ENCODE measurements around the gene SMPDL3A. TPM values are rescaled to one million over a fixed set of nuclear protein-coding genes. Genes with fewer than 3 reads are reported as not detected.
"Not testable (repeated sequence)": the region's sequence is repeated elsewhere in the genome, so short reads cannot be mapped to it uniquely, and the experiment has no call there.

Gene SMPDL3A, protein sequence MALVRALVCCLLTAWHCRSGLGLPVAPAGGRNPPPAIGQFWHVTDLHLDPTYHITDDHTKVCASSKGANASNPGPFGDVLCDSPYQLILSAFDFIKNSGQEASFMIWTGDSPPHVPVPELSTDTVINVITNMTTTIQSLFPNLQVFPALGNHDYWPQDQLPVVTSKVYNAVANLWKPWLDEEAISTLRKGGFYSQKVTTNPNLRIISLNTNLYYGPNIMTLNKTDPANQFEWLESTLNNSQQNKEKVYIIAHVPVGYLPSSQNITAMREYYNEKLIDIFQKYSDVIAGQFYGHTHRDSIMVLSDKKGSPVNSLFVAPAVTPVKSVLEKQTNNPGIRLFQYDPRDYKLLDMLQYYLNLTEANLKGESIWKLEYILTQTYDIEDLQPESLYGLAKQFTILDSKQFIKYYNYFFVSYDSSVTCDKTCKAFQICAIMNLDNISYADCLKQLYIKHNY
- total RNA-seq, result under 1 TPM; 0.16 to 0.24 TPM
- not detected for polyA plus RNA-seq

DNA sequence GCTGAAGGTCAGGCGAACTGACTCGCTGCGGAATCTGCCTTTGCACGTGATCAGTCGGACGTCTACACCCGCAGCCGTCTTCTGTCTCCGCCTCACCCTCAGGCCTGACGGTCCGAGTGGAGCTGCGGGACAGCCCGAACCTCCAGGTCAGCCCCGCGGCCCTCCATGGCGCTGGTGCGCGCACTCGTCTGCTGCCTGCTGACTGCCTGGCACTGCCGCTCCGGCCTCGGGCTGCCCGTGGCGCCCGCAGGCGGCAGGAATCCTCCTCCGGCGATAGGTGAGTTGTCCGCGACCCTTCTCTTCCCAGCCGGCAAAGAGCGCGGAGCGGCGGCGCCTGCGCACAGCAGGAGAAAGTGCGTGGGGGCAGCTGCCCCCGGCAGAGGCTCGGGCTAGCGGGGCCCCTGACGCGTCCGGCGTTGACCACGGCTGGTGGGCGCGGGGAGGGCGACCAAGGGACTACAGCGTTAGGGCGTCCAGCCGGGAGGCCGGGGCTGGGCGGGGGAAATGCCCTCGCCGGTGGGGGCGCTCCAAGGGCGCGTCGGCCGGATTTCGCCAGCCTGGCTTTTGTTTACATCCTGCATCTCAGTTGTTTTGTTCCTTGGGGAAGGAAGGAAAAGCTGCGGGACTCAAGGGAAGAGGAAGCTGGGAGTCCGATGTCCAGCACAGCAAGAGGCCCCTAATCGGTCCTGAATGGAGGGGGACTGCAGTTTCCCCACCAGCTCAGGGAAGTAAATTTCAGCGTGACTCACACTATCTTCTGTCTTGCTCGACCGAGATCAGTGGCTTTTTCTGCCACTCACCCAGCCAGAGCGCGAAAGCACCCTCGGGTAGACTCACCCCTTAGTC is at the start of gene SMPDL3A:
Gene SMPDL3A (plus strand): TSS at position 77 of the 846 bp plus-strand sequence. CDS start 89 bp downstream, at position 166.
- ChIA-PET CTCF (no interaction called here), POLR2A (no interaction called here)
- no peaks in the 10 kb centered on the region for H3K4me1 ChIP-seq (ENCODE audit: insufficient read depth, low read length)
- no peaks in the 10 kb centered on the region for H3K36me3 ChIP-seq (ENCODE audit: insufficient read depth, low read length)
- no peak for DNase-seq
- Mint-ChIP-seq H3K9me3 (peaks cover 0 to 6% (median 0%) of the 10 kb centered on the region in 5 donors), H3K4me3 (peak within 1 kb of the TSS; percentile 25 to 88 (median 77)), H3K27me3 (peaks cover 36 to 52% of the 10 kb centered on the region in 2 donors), H3K36me3 (no peaks in the 10 kb centered on the region), H3K4me1 (peaks cover 12 to 19% (median 13%) of the 10 kb centered on the region in 3 donors), H3K27ac (peak within 1 kb of the TSS in 2 of 8 donors; percentile 21 to 56)
- no peak within 1 kb of the TSS for H3K27ac ChIP-seq (ENCODE audit: low read depth, low read length)
- H3K4me3 ChIP-seq (ENCODE audit: low read length), result peak within 1 kb of the TSS; percentile 15
- H3K9me3 ChIP-seq (ENCODE audit: low read length), result no peaks in the 10 kb centered on the region
- peaks cover 10% of the 10 kb centered on the region for H3K27me3 ChIP-seq (ENCODE audit: insufficient read depth, low read length, poor library complexity, severe bottlenecking)

DNA sequence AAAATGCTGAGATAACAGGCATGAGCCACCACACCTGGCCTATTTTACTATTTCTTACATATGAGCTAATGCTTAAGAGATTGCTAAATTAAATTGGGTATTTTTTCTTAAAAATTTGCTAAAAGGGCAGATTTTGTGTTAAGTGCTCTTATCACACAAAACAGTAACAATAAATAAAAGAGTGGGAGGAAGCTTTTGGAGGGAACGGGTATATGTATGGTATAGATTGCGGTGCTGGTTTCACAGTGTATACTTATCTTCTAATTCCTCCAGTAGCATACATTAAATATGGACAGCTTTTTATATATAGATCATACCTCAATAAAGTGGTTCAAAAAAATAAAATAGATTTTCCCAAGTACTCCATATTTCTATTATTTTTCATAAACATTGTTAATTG is 49.0 kb upstream of the SMPDL3A start:
- Mint-ChIP-seq H3K36me3 (no peaks in the 10 kb centered on the region), H3K4me3 (no peak overlapping the region), H3K4me1 (no peaks in the 10 kb centered on the region), H3K9me3 (peaks cover 0 to 3% (median 0%) of the 10 kb centered on the region in 5 donors), H3K27ac (no peak overlapping the region), H3K27me3 (peaks cover 5% of the 10 kb centered on the region in 2 donors)
- no peak for DNase-seq
- CTCF ChIA-PET, result no interaction called here
- Histone ChIP-seq H3K36me3 (ENCODE audit: insufficient read depth, low read length) (no peaks in the 10 kb centered on the region), H3K4me3 (ENCODE audit: low read length) (no peak overlapping the region), H3K27ac (ENCODE audit: low read depth, low read length) (no peak overlapping the region), H3K4me1 (ENCODE audit: insufficient read depth, low read length) (no peaks in the 10 kb centered on the region), H3K9me3 (ENCODE audit: low read length) (no peaks in the 10 kb centered on the region), H3K27me3 (ENCODE audit: insufficient read depth, low read length, poor library complexity, severe bottlenecking) (no peaks in the 10 kb centered on the region)
- POLR2A ChIA-PET, result no interaction called here

DNA sequence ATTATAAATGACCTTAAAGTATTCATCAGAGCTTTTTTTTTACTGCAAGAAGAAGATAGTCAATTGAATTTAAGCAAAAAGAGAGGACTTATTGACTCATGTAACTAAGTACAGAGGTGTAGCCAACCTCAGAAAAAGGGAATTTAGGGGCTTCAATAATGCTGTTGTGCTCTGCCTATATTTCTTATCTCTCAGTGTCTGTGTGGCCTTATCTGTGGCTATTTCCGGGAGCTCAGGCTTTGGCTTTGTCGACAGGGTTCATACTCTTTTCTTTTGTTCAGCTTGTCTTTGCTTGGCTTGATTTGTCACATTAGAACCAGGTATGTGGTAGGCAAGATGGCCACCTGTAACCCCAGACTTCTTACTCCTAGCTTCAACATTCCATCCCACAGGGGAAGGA is 48.1 kb upstream of the SMPDL3A start:
- DNase-seq, result no peak
- H3K36me3 Mint-ChIP-seq, result no peaks in the 10 kb centered on the region
- ChIA-PET CTCF (interaction anchor here (1.1 kb wide), 1 partner anchor 98 kb away, joined by 3 read pairs; no protein-coding TSS in a partner anchor), POLR2A (no interaction called here)
- H3K4me3 ChIP-seq (ENCODE audit: low read length), result no peak overlapping the region
- no peaks in the 10 kb centered on the region for H3K4me1 ChIP-seq (ENCODE audit: insufficient read depth, low read length)
- peaks cover 0 to 3% (median 0%) of the 10 kb centered on the region in 5 donors for H3K9me3 Mint-ChIP-seq
- no peaks in the 10 kb centered on the region for H3K9me3 ChIP-seq (ENCODE audit: low read length)
- no peaks in the 10 kb centered on the region for H3K4me1 Mint-ChIP-seq
- peaks cover 0 to 5% of the 10 kb centered on the region in 2 donors for H3K27me3 Mint-ChIP-seq
- H3K27me3 ChIP-seq (ENCODE audit: insufficient read depth, low read length, poor library complexity, severe bottlenecking), result no peaks in the 10 kb centered on the region
- H3K27ac Mint-ChIP-seq, result no peak overlapping the region
- H3K4me3 Mint-ChIP-seq, result no peak overlapping the region
- no peak overlapping the region for H3K27ac ChIP-seq (ENCODE audit: low read depth, low read length)
- H3K36me3 ChIP-seq (ENCODE audit: insufficient read depth, low read length), result no peaks in the 10 kb centered on the region

DNA sequence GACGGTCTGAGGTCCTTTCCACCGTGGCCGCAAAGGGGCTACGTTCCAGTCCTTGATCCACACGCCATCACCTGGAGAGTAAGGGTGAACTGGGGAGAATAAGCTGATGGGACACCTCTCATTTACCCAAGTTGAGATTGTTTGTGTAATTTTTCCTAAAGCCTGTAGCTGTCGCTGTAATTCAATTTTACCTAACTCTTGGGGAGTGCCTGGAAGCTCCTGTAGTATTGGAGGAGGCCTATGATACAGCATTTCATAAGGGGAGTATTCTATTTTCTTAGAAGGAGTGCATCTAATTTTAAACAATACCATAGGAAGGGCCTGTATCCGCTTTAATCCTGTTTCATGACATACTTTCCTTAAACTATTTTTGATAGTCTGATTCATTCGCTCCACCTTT is 44.8 kb upstream of the SMPDL3A start:
- CTCF ChIA-PET; H3K4me1 Mint-ChIP-seq; DNase-seq; H3K4me3 Mint-ChIP-seq; H3K4me3 ChIP-seq (ENCODE audit: low read length); POLR2A ChIA-PET; H3K36me3 ChIP-seq (ENCODE audit: insufficient read depth, low read length); H3K4me1 ChIP-seq (ENCODE audit: insufficient read depth, low read length); H3K27me3 Mint-ChIP-seq; H3K9me3 ChIP-seq (ENCODE audit: low read length); H3K27me3 ChIP-seq (ENCODE audit: insufficient read depth, low read length, poor library complexity, severe bottlenecking); H3K27ac Mint-ChIP-seq; H3K9me3 Mint-ChIP-seq; H3K27ac ChIP-seq (ENCODE audit: low read depth, low read length); H3K36me3 Mint-ChIP-seq: not testable (repeated sequence)

DNA sequence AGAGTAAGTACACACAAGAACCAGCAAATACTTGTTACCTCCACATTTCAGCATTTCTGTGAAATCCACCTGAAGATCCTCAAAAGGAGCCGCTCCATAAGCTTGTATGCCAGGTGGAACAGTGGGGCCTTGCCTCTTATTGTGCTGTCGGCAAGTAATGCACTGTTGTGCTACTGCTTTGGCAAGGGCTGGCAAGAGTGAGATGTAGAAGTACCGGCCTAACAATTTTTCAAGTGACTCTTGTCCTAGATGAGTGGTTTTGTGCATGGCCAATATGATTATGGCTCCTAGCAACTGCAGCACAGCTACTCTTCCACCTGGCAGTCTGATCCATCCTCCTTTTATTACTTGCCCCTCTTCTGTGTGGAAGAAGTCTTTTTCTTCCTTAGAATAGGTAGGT is 44.2 kb upstream of the SMPDL3A start:
- H3K9me3 Mint-ChIP-seq; H3K4me1 Mint-ChIP-seq; H3K4me3 Mint-ChIP-seq; DNase-seq; H3K27me3 ChIP-seq (ENCODE audit: insufficient read depth, low read length, poor library complexity, severe bottlenecking); H3K27ac ChIP-seq (ENCODE audit: low read depth, low read length); H3K27me3 Mint-ChIP-seq; POLR2A ChIA-PET; H3K4me3 ChIP-seq (ENCODE audit: low read length); H3K36me3 ChIP-seq (ENCODE audit: insufficient read depth, low read length); H3K4me1 ChIP-seq (ENCODE audit: insufficient read depth, low read length); CTCF ChIA-PET; H3K9me3 ChIP-seq (ENCODE audit: low read length); H3K27ac Mint-ChIP-seq; H3K36me3 Mint-ChIP-seq: not testable (repeated sequence)

DNA sequence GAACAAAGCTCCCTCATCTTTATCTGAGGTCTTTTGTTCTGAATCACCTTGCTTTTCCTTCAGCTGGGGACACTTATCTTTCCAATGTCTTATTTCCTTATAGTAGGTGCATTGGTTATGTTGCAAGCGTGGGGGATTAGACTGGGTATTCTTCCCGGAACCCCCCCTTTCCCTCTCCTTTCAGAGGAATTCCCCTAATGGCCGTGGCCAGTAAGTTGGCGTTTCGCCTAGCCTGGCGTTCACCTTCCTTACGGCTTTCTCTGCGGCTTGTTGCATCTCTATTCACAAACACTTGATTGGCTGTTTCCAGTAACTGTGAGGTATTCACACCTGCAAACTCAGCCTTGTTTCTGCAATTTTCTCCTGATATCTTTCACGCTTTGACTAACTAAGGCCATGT is 42.4 kb upstream of the SMPDL3A start:
- Mint-ChIP-seq H3K27me3 (peaks cover 0 to 3% of the 10 kb centered on the region in 2 donors), H3K27ac (no peak overlapping the region), H3K36me3 (no peaks in the 10 kb centered on the region), H3K4me1 (peaks cover 9 to 13% (median 12%) of the 10 kb centered on the region in 3 donors), H3K4me3 (no peak overlapping the region), H3K9me3 (peaks cover 0 to 2% (median 0%) of the 10 kb centered on the region in 5 donors)
- DNase-seq, result no peak
- peaks cover 4% of the 10 kb centered on the region for H3K4me1 ChIP-seq (ENCODE audit: insufficient read depth, low read length)
- ChIA-PET POLR2A (no interaction called here), CTCF (no interaction called here)
- no peak overlapping the region for H3K27ac ChIP-seq (ENCODE audit: low read depth, low read length)
- H3K4me3 ChIP-seq (ENCODE audit: low read length), result no peak overlapping the region
- H3K9me3 ChIP-seq (ENCODE audit: low read length), result no peaks in the 10 kb centered on the region
- H3K36me3 ChIP-seq (ENCODE audit: insufficient read depth, low read length), result no peaks in the 10 kb centered on the region
- H3K27me3 ChIP-seq (ENCODE audit: insufficient read depth, low read length, poor library complexity, severe bottlenecking), result no peaks in the 10 kb centered on the region

DNA sequence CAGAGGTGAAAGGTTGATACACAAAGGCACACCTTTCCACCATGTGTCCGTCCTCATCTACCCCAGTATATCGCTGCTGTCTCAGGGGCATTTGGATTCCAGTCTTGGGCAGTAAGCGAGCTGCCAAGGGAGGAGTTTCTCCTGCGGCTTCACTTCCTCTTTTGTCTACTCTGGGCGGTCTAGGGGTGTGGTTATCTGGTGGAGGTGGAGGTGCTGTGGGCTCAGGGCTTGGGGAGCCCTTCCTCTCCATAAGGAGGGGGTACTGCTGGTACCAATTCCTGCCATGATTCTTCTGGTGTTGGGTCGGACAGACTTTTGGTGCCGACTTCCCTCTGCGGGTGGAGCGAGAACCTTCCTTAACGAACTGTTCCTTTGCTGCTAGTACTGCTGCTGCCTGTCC is 41.5 kb upstream of the SMPDL3A start:
- no peaks in the 10 kb centered on the region for H3K27me3 ChIP-seq (ENCODE audit: insufficient read depth, low read length, poor library complexity, severe bottlenecking)
- Mint-ChIP-seq H3K4me1 (peaks cover 13 to 21% (median 15%) of the 10 kb centered on the region in 3 donors), H3K27ac (no peak overlapping the region), H3K4me3 (no peak overlapping the region), H3K27me3 (peaks cover 0 to 3% of the 10 kb centered on the region in 2 donors), H3K36me3 (no peaks in the 10 kb centered on the region), H3K9me3 (peaks cover 0 to 2% (median 0%) of the 10 kb centered on the region in 5 donors)
- no peak overlapping the region for H3K4me3 ChIP-seq (ENCODE audit: low read length)
- DNase-seq, result no peak
- H3K27ac ChIP-seq (ENCODE audit: low read depth, low read length), result no peak overlapping the region
- ChIA-PET CTCF (no interaction called here), POLR2A (no interaction called here)
- peaks cover 4% of the 10 kb centered on the region for H3K4me1 ChIP-seq (ENCODE audit: insufficient read depth, low read length)
- H3K36me3 ChIP-seq (ENCODE audit: insufficient read depth, low read length), result no peaks in the 10 kb centered on the region
- no peaks in the 10 kb centered on the region for H3K9me3 ChIP-seq (ENCODE audit: low read length)

DNA sequence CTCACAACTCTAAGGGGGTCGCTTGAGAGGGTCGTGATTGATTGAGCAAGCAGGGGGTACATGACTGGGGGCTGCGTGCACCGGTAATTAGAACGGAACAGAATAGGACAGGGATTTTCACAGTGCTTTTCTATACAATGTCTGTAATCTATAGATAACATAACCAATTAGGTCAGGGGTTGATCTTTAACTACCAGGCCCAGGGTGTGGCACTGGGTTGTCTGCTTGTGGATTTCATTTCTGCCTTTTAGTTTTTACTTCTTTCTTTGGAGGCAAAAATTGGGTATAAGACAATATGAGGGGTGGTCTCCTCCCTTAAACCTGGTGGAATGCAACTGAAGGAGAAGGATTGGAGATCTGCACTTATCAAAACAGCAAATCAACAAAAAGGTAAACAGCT is 40.1 kb upstream of the SMPDL3A start:
- DNase-seq; H3K36me3 ChIP-seq (ENCODE audit: insufficient read depth, low read length); H3K27ac Mint-ChIP-seq; H3K36me3 Mint-ChIP-seq; H3K9me3 Mint-ChIP-seq; H3K9me3 ChIP-seq (ENCODE audit: low read length); POLR2A ChIA-PET; H3K27ac ChIP-seq (ENCODE audit: low read depth, low read length); H3K27me3 ChIP-seq (ENCODE audit: insufficient read depth, low read length, poor library complexity, severe bottlenecking); H3K4me3 Mint-ChIP-seq; H3K27me3 Mint-ChIP-seq; CTCF ChIA-PET; H3K4me1 ChIP-seq (ENCODE audit: insufficient read depth, low read length); H3K4me3 ChIP-seq (ENCODE audit: low read length): not testable (repeated sequence)
- H3K4me1 Mint-ChIP-seq, result peaks cover 15 to 30% (median 19%) of the 10 kb centered on the region in 3 donors

Measured in CD8-positive, alpha-beta memory T cell (primary cell).